ENCODE measurements around the gene TBXA2R. TPM values are rescaled to one million over a fixed set of nuclear protein-coding genes. Genes with fewer than 3 reads are reported as not detected.
A peak's percentile ranks its signal among the peaks of the same experiment; 100 is the strongest.

Gene TBXA2R
- total RNA-seq, 4 donors from 2014 or later = 4.4 to 11.4 (median 7.2) TPM

DNA sequence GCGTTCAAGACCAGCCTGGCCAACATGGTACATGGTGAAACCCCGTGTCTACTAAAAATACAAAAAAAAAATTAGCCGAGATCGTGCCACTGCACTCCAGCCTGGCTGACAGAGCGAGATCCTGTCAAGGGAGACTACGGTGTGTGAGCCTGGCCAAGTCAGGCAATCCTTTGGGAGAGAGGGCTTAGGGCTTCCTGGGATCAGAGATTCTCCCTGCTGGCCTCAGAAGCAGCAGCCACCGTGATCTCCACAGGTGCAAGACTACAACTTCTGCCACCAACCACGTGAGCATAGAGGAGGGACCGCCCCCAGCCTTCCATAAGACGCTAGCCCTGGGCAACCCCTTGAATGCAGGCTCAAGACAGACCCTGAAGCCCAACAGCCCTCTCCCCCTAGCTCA lies 56.9 kb downstream of the TBXA2R start:
- no peak for TF ChIP-seq POLR2A (IDR thresholded peaks at IDR 0.05)
- no peak for TF ChIP-seq EP300 (IDR thresholded peaks at IDR 0.05)
- TF ChIP-seq, protein P1, sequence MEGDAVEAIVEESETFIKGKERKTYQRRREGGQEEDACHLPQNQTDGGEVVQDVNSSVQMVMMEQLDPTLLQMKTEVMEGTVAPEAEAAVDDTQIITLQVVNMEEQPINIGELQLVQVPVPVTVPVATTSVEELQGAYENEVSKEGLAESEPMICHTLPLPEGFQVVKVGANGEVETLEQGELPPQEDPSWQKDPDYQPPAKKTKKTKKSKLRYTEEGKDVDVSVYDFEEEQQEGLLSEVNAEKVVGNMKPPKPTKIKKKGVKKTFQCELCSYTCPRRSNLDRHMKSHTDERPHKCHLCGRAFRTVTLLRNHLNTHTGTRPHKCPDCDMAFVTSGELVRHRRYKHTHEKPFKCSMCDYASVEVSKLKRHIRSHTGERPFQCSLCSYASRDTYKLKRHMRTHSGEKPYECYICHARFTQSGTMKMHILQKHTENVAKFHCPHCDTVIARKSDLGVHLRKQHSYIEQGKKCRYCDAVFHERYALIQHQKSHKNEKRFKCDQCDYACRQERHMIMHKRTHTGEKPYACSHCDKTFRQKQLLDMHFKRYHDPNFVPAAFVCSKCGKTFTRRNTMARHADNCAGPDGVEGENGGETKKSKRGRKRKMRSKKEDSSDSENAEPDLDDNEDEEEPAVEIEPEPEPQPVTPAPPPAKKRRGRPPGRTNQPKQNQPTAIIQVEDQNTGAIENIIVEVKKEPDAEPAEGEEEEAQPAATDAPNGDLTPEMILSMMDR (IDR thresholded peaks at IDR 0.05) = no peak
- Histone ChIP-seq H3K36me3 (peaks cover 0 to 53% (median 6%) of the 10 kb centered on the region in 3 donors), H3K27ac (no peak overlapping the region), H3K9me3 (no peaks in the 10 kb centered on the region), H3K27me3 (no peaks in the 10 kb centered on the region), H3K4me1 (peaks cover 0 to 49% (median 18%) of the 10 kb centered on the region in 4 donors), H3K4me3 (no peak overlapping the region)
- no peak for DNase-seq (ENCODE audit: low spot score in 2 of 2)
- WGBS, 2 donors = 84 to 86% methylated on average over 10 of the region's 10 CpGs

DNA sequence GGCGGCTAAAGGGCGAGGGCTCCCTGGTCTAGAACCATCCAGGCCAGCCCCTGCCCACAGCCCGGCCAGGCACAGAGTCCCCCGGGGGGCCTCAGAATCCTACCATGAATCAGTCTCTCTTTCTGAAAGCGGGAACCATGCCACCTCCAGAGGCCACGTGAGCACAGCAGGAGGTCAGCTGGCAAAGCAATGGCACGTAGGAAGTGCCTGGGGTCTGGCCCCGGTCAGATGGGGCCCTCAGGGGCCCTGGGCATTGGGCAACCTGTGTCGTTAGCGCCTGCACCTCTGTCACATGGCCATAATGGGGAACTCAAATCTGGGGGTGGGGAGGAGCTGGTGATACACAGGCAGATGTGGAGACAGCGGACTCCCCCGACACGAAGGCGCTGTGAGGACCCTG lies 58.1 kb downstream of the TBXA2R start:
- TF ChIP-seq, protein P1 (IDR thresholded peaks at IDR 0.05) = no peak
- no peak for TF ChIP-seq EP300 (IDR thresholded peaks at IDR 0.05)
- TF ChIP-seq POLR2A (IDR thresholded peaks at IDR 0.05) = no peak
- H3K36me3 ChIP-seq = peaks cover 0 to 65% (median 6%) of the 10 kb centered on the region in 3 donors
- H3K4me3 ChIP-seq = no peak overlapping the region
- no peaks in the 10 kb centered on the region for H3K27me3 ChIP-seq
- peaks cover 0 to 49% (median 10%) of the 10 kb centered on the region in 4 donors for H3K4me1 ChIP-seq
- H3K9me3 ChIP-seq = no peaks in the 10 kb centered on the region
- no peak for DNase-seq (ENCODE audit: low spot score in 2 of 2)
- WGBS, 2 donors = 51 to 69% methylated on average over 9 to 14 of the region's 14 CpGs
- H3K27ac ChIP-seq = peak overlapping the region in 3 of 4 donors; percentile 7 to 84 (median 63)

DNA sequence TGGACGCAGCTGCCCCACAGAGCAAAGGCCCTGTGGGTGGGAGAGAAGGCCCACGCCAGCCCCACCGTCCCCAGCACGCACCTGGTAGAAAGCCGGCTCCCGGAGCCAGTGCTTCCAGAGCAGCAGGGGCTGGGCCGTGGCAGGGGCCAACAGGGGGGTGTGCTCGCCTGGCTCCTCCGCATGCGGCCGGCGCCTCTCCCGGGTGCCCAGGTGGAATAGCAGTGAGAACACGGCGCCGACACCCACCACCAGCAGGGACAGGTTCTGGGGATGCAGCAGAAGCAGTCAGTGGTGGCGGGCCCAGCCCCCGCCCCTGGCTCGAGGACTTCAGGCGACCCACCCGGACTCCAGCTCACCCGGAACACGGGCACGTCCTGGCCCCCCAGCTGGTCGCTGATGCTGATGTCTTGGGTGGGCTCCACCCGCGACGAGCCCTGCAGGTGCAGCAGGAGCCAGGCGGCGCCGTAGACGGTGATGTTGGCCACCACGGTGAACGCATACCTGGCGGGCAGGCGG lies 58.9 kb downstream of the TBXA2R start:
- DNase-seq (ENCODE audit: low spot score in 2 of 2) = no peak
- peak overlapping the region in 3 of 4 donors; percentile 7 to 84 (median 63) for H3K27ac ChIP-seq
- WGBS, 2 donors = 77 to 85% methylated on average over 14 to 31 of the region's 36 CpGs
- TF ChIP-seq EP300 (IDR thresholded peaks at IDR 0.05) (no peak), POLR2A (IDR thresholded peaks at IDR 0.05) (no peak)
- TF ChIP-seq, protein P1 (IDR thresholded peaks at IDR 0.05) = no peak
- H3K9me3 ChIP-seq = no peaks in the 10 kb centered on the region
- H3K4me3 ChIP-seq = no peak overlapping the region
- H3K27me3 ChIP-seq = no peaks in the 10 kb centered on the region
- peaks cover 0 to 50% (median 9%) of the 10 kb centered on the region in 4 donors for H3K4me1 ChIP-seq
- peaks cover 0 to 72% (median 6%) of the 10 kb centered on the region in 3 donors for H3K36me3 ChIP-seq

DNA sequence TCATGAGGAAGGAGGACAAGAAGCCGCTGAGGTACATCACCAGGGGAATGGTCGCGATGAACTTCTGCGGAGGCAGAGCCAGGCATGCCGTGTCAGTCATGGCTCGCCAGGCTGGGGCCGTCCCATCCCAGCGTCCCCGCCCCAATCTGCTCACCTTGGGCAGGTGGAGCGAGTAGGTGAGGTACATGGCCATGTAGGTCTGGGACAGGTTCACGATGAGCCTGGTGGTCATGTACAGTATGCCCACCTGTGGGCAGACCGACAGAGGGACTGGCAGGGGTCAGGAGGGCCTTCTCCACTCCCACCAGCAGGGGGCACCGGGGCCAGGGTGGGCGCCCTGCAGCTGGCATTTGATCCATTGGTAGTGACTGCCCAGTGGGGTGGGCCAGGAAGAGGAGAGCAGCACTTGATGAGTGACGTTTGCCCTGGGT lies 59.4 kb downstream of the TBXA2R start:
- no peak for DNase-seq (ENCODE audit: low spot score in 2 of 2)
- Histone ChIP-seq H3K36me3 (peaks cover 0 to 76% (median 6%) of the 10 kb centered on the region in 3 donors), H3K9me3 (no peaks in the 10 kb centered on the region), H3K4me3 (no peak overlapping the region), H3K27ac (peak overlapping the region in 1 of 4 donors; percentile 63), H3K27me3 (no peaks in the 10 kb centered on the region), H3K4me1 (peaks cover 0 to 46% (median 7%) of the 10 kb centered on the region in 4 donors)
- 86 to 89% methylated on average over 15 of the region's 15 CpGs for WGBS, 2 donors
- TF ChIP-seq EP300 (IDR thresholded peaks at IDR 0.05) (no peak), POLR2A (IDR thresholded peaks at IDR 0.05) (no peak)
- TF ChIP-seq, protein P1 (IDR thresholded peaks at IDR 0.05) = peak; percentile 7 to 48 (median 35)

DNA sequence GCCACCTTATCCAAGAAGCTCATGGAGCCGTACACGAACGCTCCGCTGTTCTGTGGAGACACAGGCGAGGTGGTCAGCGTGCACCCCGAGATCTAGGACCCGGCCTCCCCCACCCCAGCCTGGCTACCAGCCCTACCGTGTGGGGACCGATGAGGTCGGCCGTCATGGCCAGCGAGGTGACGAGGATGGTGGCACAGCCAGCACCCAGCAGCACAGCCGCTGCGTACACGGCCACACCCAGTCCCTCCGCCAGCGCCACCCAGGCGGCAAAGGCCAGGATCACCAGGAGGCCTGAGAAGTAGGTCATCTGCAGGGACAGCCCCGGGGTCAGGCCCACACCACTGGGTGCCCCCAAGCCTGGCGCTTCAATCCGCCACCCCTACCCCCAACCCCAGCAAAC lies 60.6 kb downstream of the TBXA2R start:
- Histone ChIP-seq H3K27me3 (no peaks in the 10 kb centered on the region), H3K27ac (peak overlapping the region in 1 of 4 donors; percentile 58), H3K4me3 (no peak overlapping the region), H3K4me1 (peaks cover 0 to 46% (median 7%) of the 10 kb centered on the region in 4 donors), H3K9me3 (no peaks in the 10 kb centered on the region), H3K36me3 (peaks cover 0 to 78% (median 6%) of the 10 kb centered on the region in 3 donors)
- DNase-seq (ENCODE audit: low spot score in 2 of 2) = no peak
- WGBS, 2 donors = 88 to 92% methylated on average over 8 to 23 of the region's 23 CpGs
- no peak for TF ChIP-seq POLR2A (IDR thresholded peaks at IDR 0.05)
- no peak for TF ChIP-seq EP300 (IDR thresholded peaks at IDR 0.05)
- TF ChIP-seq, protein P1 (IDR thresholded peaks at IDR 0.05) = no peak
